Sigmoid colon (tissue), 7 donors: ENCODE data around the gene PDE6C. TPM values are rescaled to one million over a fixed set of nuclear protein-coding genes. Genes with fewer than 3 reads are reported as not detected.

Source experiments
- DNase-seq: peaks from one replicate; pipeline ENCODE4 v3.0.0-alpha.2; 2019
- H3K27ac ChIP-seq, 4 donors: fragments of 200-600 bp; sonication (generic); one replicate each; pipeline ENCODE4 v1.5.1; 2016 to 2019; ENCODE audit warnings: mild to moderate bottlenecking in 1 of 4
- H3K27me3 ChIP-seq, 3 donors: fragments of 200-600 bp; sonication (generic); one replicate each; pipeline ENCODE4 v1.5.1; 2019; ENCODE audit warnings: mild to moderate bottlenecking in 1 of 3
- H3K36me3 ChIP-seq, 4 donors: fragments of 200-600 bp; sonication (generic); one replicate each; pipeline ENCODE4 v1.5.1; 2016 to 2019
- H3K4me1 ChIP-seq, 4 donors: fragments of 200-600 bp; sonication (generic); one replicate each; pipeline ENCODE4 v1.5.1; 2017 to 2019
- H3K4me3 ChIP-seq, 4 donors: fragments of 200-600 bp; sonication (generic); one replicate each; pipeline ENCODE4 v1.5.1; 2017 to 2019; ENCODE audit warnings: mild to moderate bottlenecking in 2 of 4, moderate library complexity in 1 of 4
- H3K9me3 ChIP-seq, 4 donors: fragments of 200-600 bp in 3 of 4; sonication (generic) in 3 of 4; one replicate each; pipeline versions ENCODE4 v1.5.1 to v1.6.1; 2013 to 2019
- EP300 ChIP-seq, 4 donors: sonication (generic); formaldehyde crosslinking; IDR thresholded peaks; one replicate each; pipeline ENCODE4 v1.6.1; 2017; ENCODE audit warnings: antibody characterized with exemption in 4 of 4
- POLR2A ChIP-seq, 2 donors: fragments of 450-650 bp; IDR thresholded peaks; one replicate each; pipeline ENCODE4 v1.6.1; 2016; ENCODE audit warnings: antibody characterized with exemption in 2 of 2, mild to moderate bottlenecking in 2 of 2, moderate library complexity in 2 of 2
- POLR2AphosphoS5 ChIP-seq, 4 donors: sonication (generic); formaldehyde crosslinking; IDR thresholded peaks; one replicate each; pipeline ENCODE4 v1.6.1; 2017; ENCODE audit warnings: antibody characterized with exemption in 4 of 4
- whole genome bisulfite sequencing, 2 donors: extraction: QIAGEN DNeasy Blood & Tissue Kit; methylation state at CpG; one replicate each; pipeline ENCODE4 v1.1.7; 2013; 5-methylcytosine and 5-hydroxymethylcytosine counted together
- intact Hi-C: fragments of 100-400 bp; cut with DNase I; formaldehyde crosslinking; loops from one replicate; pipeline ENCODE4 v1.15.1; 2023
- polyA plus RNA-seq, 3 donors: library from polyadenylated mRNA; stranded (reverse); fragments of 200-250 nt; gene quantifications; one replicate each; pipeline ENCODE4 v1.2.3, GENCODE V29; 2013
- total RNA-seq, 4 donors: library from RNA; depleted of rRNA; stranded (reverse); fragments of >200 nt; gene quantifications; one replicate each; pipeline ENCODE4 v1.1.0, GENCODE V29; 2016
- TF ChIP-seq, protein P1 (sequence below), 4 experiments: fragments of 450-650 bp in 3 of 4; fragments of 200-600 bp in 1 of 4; IDR thresholded peaks; one replicate each; pipeline ENCODE4 v1.5.1; 2016 to 2019; ENCODE audit warnings: antibody characterized with exemption in 4 of 4, mild to moderate bottlenecking in 3 of 4, moderate library complexity in 2 of 4
- donor health status: healthy with polysubstance abuse.
- donor health status: Bipolar disorder and iron deficiency.
- donor health status: healthy.

PDE6C gene
- total and polyA plus RNA-seq, 7 donors, result not detected

DNA sequence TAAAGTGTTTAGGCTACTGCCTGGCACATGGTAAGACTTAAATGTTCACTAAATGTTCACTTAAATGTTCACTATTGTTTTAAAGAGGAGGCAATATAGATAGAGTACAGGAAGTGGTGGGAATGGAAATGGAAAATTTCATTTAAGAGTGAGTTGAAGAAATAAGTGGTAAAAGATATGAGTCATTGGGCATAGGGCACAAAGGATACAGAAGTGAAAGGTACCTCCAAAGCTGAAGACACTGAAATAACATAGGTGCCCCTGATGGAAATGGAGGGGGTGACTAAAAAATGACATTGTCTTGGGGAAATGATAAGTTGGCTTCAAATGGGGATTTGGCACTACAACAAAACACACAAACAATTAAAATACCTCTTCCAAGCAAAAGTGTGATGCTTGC, 95.3 kb downstream of the PDE6C start:
- TF ChIP-seq POLR2A (IDR thresholded peaks at IDR 0.05) (no peak), POLR2AphosphoS5 (IDR thresholded peaks at IDR 0.05) (no peak), EP300 (IDR thresholded peaks at IDR 0.05) (no peak)
- TF ChIP-seq, protein P1, sequence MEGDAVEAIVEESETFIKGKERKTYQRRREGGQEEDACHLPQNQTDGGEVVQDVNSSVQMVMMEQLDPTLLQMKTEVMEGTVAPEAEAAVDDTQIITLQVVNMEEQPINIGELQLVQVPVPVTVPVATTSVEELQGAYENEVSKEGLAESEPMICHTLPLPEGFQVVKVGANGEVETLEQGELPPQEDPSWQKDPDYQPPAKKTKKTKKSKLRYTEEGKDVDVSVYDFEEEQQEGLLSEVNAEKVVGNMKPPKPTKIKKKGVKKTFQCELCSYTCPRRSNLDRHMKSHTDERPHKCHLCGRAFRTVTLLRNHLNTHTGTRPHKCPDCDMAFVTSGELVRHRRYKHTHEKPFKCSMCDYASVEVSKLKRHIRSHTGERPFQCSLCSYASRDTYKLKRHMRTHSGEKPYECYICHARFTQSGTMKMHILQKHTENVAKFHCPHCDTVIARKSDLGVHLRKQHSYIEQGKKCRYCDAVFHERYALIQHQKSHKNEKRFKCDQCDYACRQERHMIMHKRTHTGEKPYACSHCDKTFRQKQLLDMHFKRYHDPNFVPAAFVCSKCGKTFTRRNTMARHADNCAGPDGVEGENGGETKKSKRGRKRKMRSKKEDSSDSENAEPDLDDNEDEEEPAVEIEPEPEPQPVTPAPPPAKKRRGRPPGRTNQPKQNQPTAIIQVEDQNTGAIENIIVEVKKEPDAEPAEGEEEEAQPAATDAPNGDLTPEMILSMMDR (IDR thresholded peaks at IDR 0.05), result no peak
- H3K9me3 ChIP-seq, result no peaks in the 10 kb centered on the region
- H3K4me3 ChIP-seq, result no peak overlapping the region
- no peak for DNase-seq
- intact Hi-C loops, result loop anchor here (10.0 kb wide), 1 partner anchor 657 kb away; the partner anchor contains the start of gene NOC3L
- no peak overlapping the region for H3K27ac ChIP-seq
- no peaks in the 10 kb centered on the region for H3K27me3 ChIP-seq
- peaks cover 0 to 8% (median 5%) of the 10 kb centered on the region in 4 donors for H3K4me1 ChIP-seq
- no peaks in the 10 kb centered on the region for H3K36me3 ChIP-seq

DNA sequence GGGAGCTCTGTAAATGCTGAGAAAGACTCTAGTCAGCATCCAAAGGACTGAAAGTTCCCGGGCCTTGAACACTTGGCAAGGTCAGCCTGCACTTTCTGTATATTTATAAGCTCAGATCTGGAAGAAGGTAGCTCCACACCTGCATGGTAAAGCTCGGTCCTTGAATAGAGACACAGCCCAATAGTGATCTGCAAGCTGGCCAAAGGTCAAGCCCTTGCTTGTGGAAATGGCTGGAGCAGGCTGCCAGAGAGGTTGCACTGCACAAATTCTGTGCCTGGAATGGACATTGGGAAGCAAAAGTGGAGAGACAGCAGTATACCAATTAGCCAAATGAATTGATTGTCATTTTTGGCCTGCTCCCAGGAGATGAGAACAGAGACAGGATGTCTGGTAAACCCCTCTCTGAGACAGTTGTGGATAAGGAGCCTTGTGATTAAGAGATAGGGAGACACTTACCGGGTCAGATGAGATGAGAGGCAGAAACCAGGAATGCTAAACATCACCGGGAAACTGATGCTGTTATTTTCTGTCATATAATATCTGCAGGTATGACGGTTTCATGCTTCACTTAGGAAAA, 98.1 kb downstream of the PDE6C start:
- no peaks in the 10 kb centered on the region for H3K4me1 ChIP-seq
- 61 to 76% methylated on average over 5 of the region's 5 CpGs for WGBS, 2 donors
- no peak overlapping the region for H3K27ac ChIP-seq
- H3K36me3 ChIP-seq, result no peaks in the 10 kb centered on the region
- no peak for DNase-seq
- TF ChIP-seq POLR2AphosphoS5 (IDR thresholded peaks at IDR 0.05), result no peak
- no peak for TF ChIP-seq POLR2A (IDR thresholded peaks at IDR 0.05)
- TF ChIP-seq, protein P1 (IDR thresholded peaks at IDR 0.05), result no peak
- TF ChIP-seq EP300 (IDR thresholded peaks at IDR 0.05), result no peak
- H3K4me3 ChIP-seq, result no peak overlapping the region
- H3K9me3 ChIP-seq, result no peaks in the 10 kb centered on the region
- intact Hi-C loops, result no loop called here
- no peaks in the 10 kb centered on the region for H3K27me3 ChIP-seq

- Histone ChIP-seq H3K4me1 (no peaks in the 10 kb centered on the region), H3K4me3 (no peak overlapping the region), H3K36me3 (no peaks in the 10 kb centered on the region), H3K27me3 (no peaks in the 10 kb centered on the region), H3K9me3 (no peaks in the 10 kb centered on the region), H3K27ac (no peak overlapping the region)
- intact Hi-C loops, result no loop called here
- no peak for DNase-seq
- WGBS, 2 donors, result 78 to 95% methylated on average over 3 of the region's 3 CpGs
- TF ChIP-seq POLR2AphosphoS5 (IDR thresholded peaks at IDR 0.05), result no peak
- no peak for TF ChIP-seq POLR2A (IDR thresholded peaks at IDR 0.05)
- TF ChIP-seq, protein P1 (IDR thresholded peaks at IDR 0.05), result no peak
- no peak for TF ChIP-seq EP300 (IDR thresholded peaks at IDR 0.05)
Observed at GRCh38 chr10:93711891-93712290, 99.6 kb downstream of the PDE6C start.

DNA sequence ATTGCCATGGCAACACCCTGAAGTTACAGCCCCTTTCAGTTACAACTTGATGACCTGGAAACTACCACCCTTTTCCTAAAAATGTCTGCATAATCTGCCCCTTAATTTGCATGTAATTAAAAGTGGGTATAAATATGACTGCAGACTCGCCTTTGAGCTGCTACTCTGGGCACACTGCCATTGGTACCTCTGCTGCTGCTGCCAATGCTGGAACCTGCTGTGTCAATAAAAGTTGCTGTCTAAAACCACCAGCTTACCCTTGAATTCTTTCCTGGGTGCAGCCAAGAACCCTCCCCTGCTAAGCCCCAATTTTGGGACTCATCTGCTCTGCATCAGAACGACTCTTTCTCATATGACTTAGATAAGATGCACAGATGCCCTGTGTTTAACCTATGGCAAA, 100.3 kb downstream of the PDE6C start:
- DNase-seq, result no peak
- no peaks in the 10 kb centered on the region for H3K4me1 ChIP-seq
- H3K4me3 ChIP-seq, result no peak overlapping the region
- 60 to 79% methylated on average over 2 of the region's 2 CpGs for WGBS, 2 donors
- H3K36me3 ChIP-seq, result no peaks in the 10 kb centered on the region
- no peak overlapping the region for H3K27ac ChIP-seq
- H3K9me3 ChIP-seq, result no peaks in the 10 kb centered on the region
- no peaks in the 10 kb centered on the region for H3K27me3 ChIP-seq
- no peak for TF ChIP-seq POLR2A (IDR thresholded peaks at IDR 0.05)
- TF ChIP-seq EP300 (IDR thresholded peaks at IDR 0.05), result no peak
- no peak for TF ChIP-seq POLR2AphosphoS5 (IDR thresholded peaks at IDR 0.05)
- TF ChIP-seq, protein P1 (IDR thresholded peaks at IDR 0.05), result no peak
- intact Hi-C loops, result no loop called here

- TF ChIP-seq, protein P1 (IDR thresholded peaks at IDR 0.05), result no peak
- no peak for TF ChIP-seq EP300 (IDR thresholded peaks at IDR 0.05)
- no peak for TF ChIP-seq POLR2A (IDR thresholded peaks at IDR 0.05)
- no peak for TF ChIP-seq POLR2AphosphoS5 (IDR thresholded peaks at IDR 0.05)
- Histone ChIP-seq H3K36me3 (no peaks in the 10 kb centered on the region), H3K4me3 (no peak overlapping the region), H3K4me1 (no peaks in the 10 kb centered on the region), H3K27ac (no peak overlapping the region), H3K9me3 (no peaks in the 10 kb centered on the region), H3K27me3 (no peaks in the 10 kb centered on the region)
- intact Hi-C loops, result no loop called here
- 76 to 86% methylated on average over 5 of the region's 5 CpGs for WGBS, 2 donors
- DNase-seq, result no peak
Observed at GRCh38 chr10:93715345-93715744, 103.0 kb downstream of the PDE6C start.
